NCI-H526 treated with DMSO at 0.1 percent for 48 hours (cell line): ENCODE data around the gene ZNF282.
A peak's percentile ranks its signal among the peaks of the same experiment; 100 is the strongest.
"Not testable (repeated sequence)": the region's sequence is repeated elsewhere in the genome, so short reads cannot be mapped to it uniquely, and the experiment has no call there.

ENCODE experiments used
- DNase-seq: peaks from one replicate; lab custom pipeline; 2025; lab: John Stamatoyannopoulos, UW

Gene ZNF282

DNA sequence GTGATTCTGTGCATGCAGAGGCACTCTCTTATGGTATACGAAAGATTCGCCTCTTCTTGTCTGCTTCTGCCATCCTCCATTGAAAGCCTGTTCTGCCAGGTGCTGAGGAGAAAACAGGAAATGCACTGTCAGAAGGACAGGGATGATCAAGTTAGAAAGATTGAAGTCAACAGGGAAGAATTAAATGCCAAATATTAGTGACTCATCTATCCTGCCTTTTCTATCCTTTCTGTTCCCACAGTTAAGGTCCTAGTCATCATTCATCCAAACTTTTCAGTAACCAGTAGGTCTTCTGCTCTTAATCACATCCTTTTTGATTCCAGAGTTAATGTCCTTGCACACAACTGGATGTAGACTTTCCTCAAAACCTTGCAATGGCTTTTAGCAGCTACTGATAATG lies 61.8 kb downstream of the ZNF282 start:
- DNase-seq: no peak

DNA sequence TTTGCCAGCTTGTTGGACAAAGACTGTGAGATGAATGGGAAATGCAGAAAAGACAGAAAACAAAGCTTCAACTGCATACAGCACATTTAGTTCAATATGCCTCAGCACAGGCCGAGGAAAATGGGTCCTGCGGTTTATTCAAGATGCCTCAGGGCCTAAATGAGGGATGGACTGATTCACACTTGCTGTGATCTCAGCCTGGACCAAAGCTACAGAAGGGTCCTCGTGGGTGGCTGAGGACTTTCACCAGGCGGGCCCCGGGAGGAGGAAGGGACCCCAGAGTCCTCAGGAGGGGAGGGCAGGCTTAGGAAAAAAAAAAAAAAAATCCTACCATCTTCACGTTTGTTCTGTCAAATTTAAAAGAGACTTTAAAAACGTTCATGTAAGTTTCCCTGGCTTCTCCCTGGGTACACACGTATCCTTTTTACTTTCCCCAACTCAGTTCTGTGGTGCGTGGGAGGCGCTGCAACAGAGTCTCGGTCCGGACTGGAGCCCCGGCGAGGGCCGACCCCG lies 66.0 kb downstream of the ZNF282 start:
- DNase-seq: no peak

DNA sequence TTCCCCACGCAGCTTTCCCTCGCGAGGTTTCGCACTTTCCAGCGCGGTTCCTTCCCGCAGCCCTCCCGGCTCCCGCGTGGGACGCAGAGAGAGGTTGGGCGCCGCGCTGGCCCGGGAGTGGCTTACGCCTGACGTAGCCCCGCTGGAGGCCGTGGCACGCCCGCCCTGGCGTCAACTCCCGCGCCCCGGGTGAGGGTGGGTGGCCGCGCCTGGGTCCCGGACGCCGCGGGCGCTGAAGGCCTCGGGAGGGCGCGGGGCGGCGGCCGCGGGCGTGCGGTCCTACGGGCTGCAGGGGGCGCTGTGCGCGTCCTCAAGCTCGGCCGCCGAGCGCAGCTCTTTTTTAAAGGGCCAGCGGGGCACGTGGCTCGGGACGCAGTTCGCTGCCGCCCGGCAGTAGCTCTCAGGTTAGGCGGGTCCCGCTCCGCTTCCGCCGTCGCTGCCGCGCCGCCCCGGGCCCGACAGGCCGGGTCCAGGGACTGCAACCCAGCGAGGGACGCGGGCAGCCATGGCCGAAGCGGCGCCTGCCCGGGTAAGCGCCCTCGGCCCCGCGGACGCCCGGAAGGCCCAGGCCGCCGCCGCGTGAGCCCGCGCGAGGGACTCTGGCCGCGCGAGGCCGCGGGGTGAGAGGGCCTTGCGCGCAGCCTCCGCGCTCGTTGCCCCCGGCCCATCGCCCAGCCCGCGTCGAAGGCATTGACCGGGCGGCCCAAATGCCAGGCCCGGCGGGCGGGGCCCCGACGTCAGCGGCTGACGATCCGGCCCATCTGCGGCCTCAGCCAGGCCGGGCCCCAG lies 66.7 kb downstream of the ZNF282 start, which contains the start of gene ZNF783:
Gene ZNF783 (plus strand): TSS at position 368 of the 789 bp plus-strand sequence. CDS start 138 bp downstream, at position 506.
- DNase-seq: peak; percentile 77

DNA sequence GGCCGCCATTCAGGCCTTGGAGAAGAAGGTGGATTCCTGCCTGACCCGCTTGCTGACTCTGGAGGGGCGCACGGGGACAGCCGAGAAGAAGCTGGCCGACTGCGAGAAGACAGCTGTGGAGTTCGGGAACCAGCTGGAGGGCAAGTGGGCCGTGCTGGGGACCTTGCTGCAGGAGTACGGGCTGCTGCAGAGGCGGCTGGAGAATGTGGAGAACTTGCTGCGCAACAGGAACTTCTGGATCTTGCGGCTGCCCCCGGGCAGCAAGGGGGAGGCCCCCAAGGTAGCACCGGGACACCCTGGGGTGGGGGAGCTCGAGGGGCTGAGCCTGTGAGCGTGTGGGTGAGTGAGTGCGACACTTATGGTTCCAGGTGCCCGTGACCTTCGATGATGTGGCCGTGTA lies 71.1 kb downstream of the ZNF282 start:
- no peak for DNase-seq

DNA sequence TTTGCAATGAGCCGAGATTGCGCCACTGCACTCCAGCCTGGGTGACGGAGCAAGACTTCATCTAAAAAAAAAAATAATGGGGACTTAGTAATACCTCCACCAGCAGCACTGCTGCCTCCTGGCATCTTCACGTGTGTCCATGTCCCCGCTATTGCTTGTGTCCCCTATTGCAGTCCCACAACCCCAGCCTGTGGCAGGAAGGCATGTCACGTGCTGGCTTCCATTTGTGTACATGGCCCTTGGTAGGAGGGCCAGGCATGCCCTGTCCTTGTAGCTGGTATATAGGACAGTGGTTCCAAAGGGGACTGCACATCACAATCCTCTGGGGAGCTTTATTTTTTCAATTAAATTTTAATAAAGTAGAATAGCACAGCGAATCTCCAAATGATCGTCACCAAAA lies 72.4 kb downstream of the ZNF282 start:
- DNase-seq: no peak

DNA sequence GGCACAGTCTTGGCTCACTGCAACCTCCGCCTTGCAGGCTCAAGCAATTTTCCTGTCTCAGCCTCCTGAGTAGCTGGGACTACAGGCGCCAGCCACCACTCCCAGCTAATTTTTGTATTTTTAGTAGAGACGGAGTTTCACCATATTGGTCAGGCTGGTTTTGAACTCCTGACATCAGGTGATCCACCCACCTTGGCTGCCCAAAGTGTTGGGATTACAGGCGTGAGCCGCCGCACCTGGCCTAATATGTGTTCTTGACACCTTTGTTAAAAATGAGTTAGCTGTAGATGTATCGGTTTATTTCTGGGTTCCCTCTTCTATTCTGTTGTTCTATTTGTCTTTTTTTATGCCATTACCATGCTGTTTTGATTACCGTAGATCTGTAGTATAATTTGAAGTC lies 79.1 kb downstream of the ZNF282 start:
- DNase-seq: not testable (repeated sequence)
